NT2/D1 (cell line): ENCODE measurements around the gene SFXN4.

Experiments
- YY1 ChIP-seq: IDR thresholded peaks from 2 replicates; pipeline ENCODE4 v1.6.1; 2011; ENCODE audit not compliant: insufficient read length, insufficient read depth
- ZNF274 ChIP-seq: IDR thresholded peaks from 2 replicates; pipeline ENCODE4 v1.6.1; 2011; ENCODE audit warnings: mild to moderate bottlenecking, low read depth, low read length

DNA sequence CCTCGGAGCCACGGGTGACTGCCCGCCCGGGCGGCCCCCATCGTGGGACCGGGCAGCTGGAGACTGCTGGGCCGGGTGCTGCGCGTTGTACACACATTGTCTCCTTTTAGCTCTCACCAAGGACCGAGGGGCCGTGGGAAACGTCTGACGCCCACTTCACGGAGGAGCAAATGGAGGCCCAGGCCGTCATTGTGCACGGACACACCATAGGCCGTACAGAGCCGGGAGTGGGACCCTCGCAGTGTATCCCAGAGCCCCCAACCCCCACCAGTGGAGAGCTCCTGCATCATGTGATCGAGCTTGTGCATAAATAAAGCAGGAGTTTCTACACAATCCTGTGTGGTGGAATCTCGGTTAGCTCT is 60.9 kb downstream of the SFXN4 start:
- TF ChIP-seq ZNF274 (no peak), YY1 (no peak)
